ENCODE results near the gene TPR. TPM values are rescaled to one million over a fixed set of nuclear protein-coding genes. Genes with fewer than 3 reads are reported as not detected.
A peak's percentile ranks its signal among the peaks of the same experiment; 100 is the strongest.
"Not testable (repeated sequence)": the region's sequence is repeated elsewhere in the genome, so short reads cannot be mapped to it uniquely, and the experiment has no call there.

Gene TPR
- total RNA-seq, 1 donor from 2014 or later: 77.9 TPM

- DNase-seq (ENCODE audit: low spot score): no peak
Observed at GRCh38 chr1:186418503-186418902, 43.5 kb upstream of the TPR start.

GRCh38 chr1:186413319-186413718 is 38.3 kb upstream of the TPR start:
- Mint-ChIP-seq H3K4me1 (ENCODE audit: low read depth) (peaks cover 4% of the 10 kb centered on the region), H3K27ac (ENCODE audit: unreplicated experiment) (no peak overlapping the region), H3K36me3 (ENCODE audit: low read depth) (peaks cover 3% of the 10 kb centered on the region), H3K4me3 (ENCODE audit: unreplicated experiment) (no peak overlapping the region), H3K9me3 (ENCODE audit: low read depth) (no peaks in the 10 kb centered on the region), H3K27me3 (ENCODE audit: low read depth) (no peaks in the 10 kb centered on the region)
- TF ChIP-seq, protein P1, sequence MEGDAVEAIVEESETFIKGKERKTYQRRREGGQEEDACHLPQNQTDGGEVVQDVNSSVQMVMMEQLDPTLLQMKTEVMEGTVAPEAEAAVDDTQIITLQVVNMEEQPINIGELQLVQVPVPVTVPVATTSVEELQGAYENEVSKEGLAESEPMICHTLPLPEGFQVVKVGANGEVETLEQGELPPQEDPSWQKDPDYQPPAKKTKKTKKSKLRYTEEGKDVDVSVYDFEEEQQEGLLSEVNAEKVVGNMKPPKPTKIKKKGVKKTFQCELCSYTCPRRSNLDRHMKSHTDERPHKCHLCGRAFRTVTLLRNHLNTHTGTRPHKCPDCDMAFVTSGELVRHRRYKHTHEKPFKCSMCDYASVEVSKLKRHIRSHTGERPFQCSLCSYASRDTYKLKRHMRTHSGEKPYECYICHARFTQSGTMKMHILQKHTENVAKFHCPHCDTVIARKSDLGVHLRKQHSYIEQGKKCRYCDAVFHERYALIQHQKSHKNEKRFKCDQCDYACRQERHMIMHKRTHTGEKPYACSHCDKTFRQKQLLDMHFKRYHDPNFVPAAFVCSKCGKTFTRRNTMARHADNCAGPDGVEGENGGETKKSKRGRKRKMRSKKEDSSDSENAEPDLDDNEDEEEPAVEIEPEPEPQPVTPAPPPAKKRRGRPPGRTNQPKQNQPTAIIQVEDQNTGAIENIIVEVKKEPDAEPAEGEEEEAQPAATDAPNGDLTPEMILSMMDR (IDR thresholded peaks at IDR 0.05): no peak
- DNase-seq (ENCODE audit: low spot score): no peak

More at GRCh38 chr1:186418503-186418902, 43.5 kb upstream of the TPR start:
- H3K4me3 Mint-ChIP-seq (ENCODE audit: unreplicated experiment): no peak overlapping the region
- TF ChIP-seq, protein P1 (IDR thresholded peaks at IDR 0.05): no peak
- H3K4me1 Mint-ChIP-seq (ENCODE audit: low read depth): peaks cover 6% of the 10 kb centered on the region
- H3K27me3 Mint-ChIP-seq (ENCODE audit: low read depth): no peaks in the 10 kb centered on the region
- peaks cover 11% of the 10 kb centered on the region for H3K36me3 Mint-ChIP-seq (ENCODE audit: low read depth)
- no peak overlapping the region for H3K27ac Mint-ChIP-seq (ENCODE audit: unreplicated experiment)
- no peaks in the 10 kb centered on the region for H3K9me3 Mint-ChIP-seq (ENCODE audit: low read depth)

GRCh38 chr1:186409091-186409490 is 34.0 kb upstream of the TPR start:
- no peak for DNase-seq (ENCODE audit: low spot score)
- Mint-ChIP-seq H3K4me1 (ENCODE audit: low read depth) (no peaks in the 10 kb centered on the region), H3K27ac (ENCODE audit: unreplicated experiment) (no peak overlapping the region), H3K4me3 (ENCODE audit: unreplicated experiment) (no peak overlapping the region), H3K36me3 (ENCODE audit: low read depth) (peaks cover 13% of the 10 kb centered on the region), H3K27me3 (ENCODE audit: low read depth) (no peaks in the 10 kb centered on the region), H3K9me3 (ENCODE audit: low read depth) (no peaks in the 10 kb centered on the region)
- TF ChIP-seq, protein P1 (IDR thresholded peaks at IDR 0.05): no peak

DNA sequence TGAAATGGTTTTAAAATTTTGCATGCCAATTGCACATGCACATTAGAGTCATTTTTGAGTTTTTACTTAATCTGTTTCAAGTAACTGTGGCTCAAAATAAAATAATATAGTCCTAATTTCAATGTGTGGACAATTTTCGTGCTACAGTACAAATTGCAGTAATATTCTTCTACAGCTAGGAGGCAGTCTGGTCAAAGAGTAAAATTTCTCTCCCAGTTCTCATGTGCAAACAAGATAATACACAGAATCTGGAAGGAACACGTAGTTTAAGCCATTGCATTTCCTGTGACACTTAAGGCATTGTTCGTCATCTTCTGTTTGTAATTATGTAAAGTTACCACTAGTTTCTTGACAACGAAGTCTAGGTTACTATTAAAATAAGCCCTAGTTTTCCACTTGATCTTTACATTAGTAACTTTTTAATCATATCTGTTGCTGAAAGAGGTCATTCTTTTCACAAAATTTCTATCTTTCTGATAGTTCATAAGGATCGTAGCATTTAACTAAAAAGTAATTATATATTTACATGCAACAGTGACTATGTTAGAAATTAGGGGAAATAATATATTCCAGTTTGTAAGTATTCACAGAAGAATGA is 29.5 kb upstream of the TPR start:
- peaks cover 11% of the 10 kb centered on the region for H3K4me1 Mint-ChIP-seq (ENCODE audit: low read depth)
- H3K9me3 Mint-ChIP-seq (ENCODE audit: low read depth): no peaks in the 10 kb centered on the region
- TF ChIP-seq, protein P1 (IDR thresholded peaks at IDR 0.05): peak; percentile 87
- peaks cover 18% of the 10 kb centered on the region for H3K36me3 Mint-ChIP-seq (ENCODE audit: low read depth)
- no peaks in the 10 kb centered on the region for H3K27me3 Mint-ChIP-seq (ENCODE audit: low read depth)
- no peak overlapping the region for H3K27ac Mint-ChIP-seq (ENCODE audit: unreplicated experiment)
- no peak for DNase-seq (ENCODE audit: low spot score)
- H3K4me3 Mint-ChIP-seq (ENCODE audit: unreplicated experiment): no peak overlapping the region

- Mint-ChIP-seq H3K9me3 (ENCODE audit: low read depth) (no peaks in the 10 kb centered on the region), H3K27me3 (ENCODE audit: low read depth) (no peaks in the 10 kb centered on the region), H3K4me1 (ENCODE audit: low read depth) (peaks cover 11% of the 10 kb centered on the region), H3K36me3 (ENCODE audit: low read depth) (peaks cover 20% of the 10 kb centered on the region), H3K4me3 (ENCODE audit: unreplicated experiment) (no peak overlapping the region), H3K27ac (ENCODE audit: unreplicated experiment) (no peak overlapping the region)
- TF ChIP-seq, protein P1 (IDR thresholded peaks at IDR 0.05): no peak
- DNase-seq (ENCODE audit: low spot score): no peak
Observed at GRCh38 chr1:186403632-186404031, 28.6 kb upstream of the TPR start.

- Mint-ChIP-seq H3K4me1 (ENCODE audit: low read depth) (peaks cover 11% of the 10 kb centered on the region), H3K36me3 (ENCODE audit: low read depth) (peaks cover 15% of the 10 kb centered on the region), H3K27ac (ENCODE audit: unreplicated experiment) (peak overlapping the region; percentile 6)
- not testable (repeated sequence) for H3K9me3 Mint-ChIP-seq (ENCODE audit: low read depth); H3K4me3 Mint-ChIP-seq (ENCODE audit: unreplicated experiment); H3K27me3 Mint-ChIP-seq (ENCODE audit: low read depth); DNase-seq (ENCODE audit: low spot score)
Observed at GRCh38 chr1:186401446-186401845, 26.4 kb upstream of the TPR start.

GRCh38 chr1:186392711-186393110 is 17.7 kb upstream of the TPR start:
- H3K4me1 Mint-ChIP-seq (ENCODE audit: low read depth); H3K27ac Mint-ChIP-seq (ENCODE audit: unreplicated experiment); H3K4me3 Mint-ChIP-seq (ENCODE audit: unreplicated experiment); H3K27me3 Mint-ChIP-seq (ENCODE audit: low read depth); H3K9me3 Mint-ChIP-seq (ENCODE audit: low read depth); DNase-seq (ENCODE audit: low spot score): not testable (repeated sequence)
- peaks cover 19% of the 10 kb centered on the region for H3K36me3 Mint-ChIP-seq (ENCODE audit: low read depth)
